ENCODE measurements around the gene TNFAIP1.

TNFAIP1 gene

GRCh38 chr17:28369684-28370034, 34.1 kb downstream of the TNFAIP1 start:
- Histone ChIP-seq H3K4me1 (ENCODE audit: control insufficient read depth, low read depth, low read length) (peaks cover 12% of the 10 kb centered on the region), H3K27me3 (ENCODE audit: control insufficient read depth, insufficient read depth, low read length) (peaks cover 19% of the 10 kb centered on the region), H3K27ac (ENCODE audit: low read length) (no peak overlapping the region)

GRCh38 chr17:28370035-28370743, 34.6 kb downstream of the TNFAIP1 start, which contains the start of gene VTN:
TSS of gene VTN (minus strand) at chr17:28370307. CDS start at chr17:28370203, 104 bp downstream.
- H3K4me1 ChIP-seq (ENCODE audit: control insufficient read depth, low read depth, low read length): peaks cover 12% of the 10 kb centered on the region
- peak within 1 kb of the TSS; percentile 56 for H3K4me3 ChIP-seq (ENCODE audit: low read length)
- no peaks in the 10 kb centered on the region for H3K36me3 ChIP-seq (ENCODE audit: control insufficient read depth, low read depth, low read length)
- no peak within 1 kb of the TSS for H3K27ac ChIP-seq (ENCODE audit: low read length)
- no peaks in the 10 kb centered on the region for H3K9me3 ChIP-seq (ENCODE audit: control insufficient read depth, low read depth, low read length)
- H3K27me3 ChIP-seq (ENCODE audit: control insufficient read depth, insufficient read depth, low read length): peaks cover 19% of the 10 kb centered on the region
- no peak within 1 kb of the TSS for H3K9ac ChIP-seq (ENCODE audit: low read length)

More at GRCh38 chr17:28369684-28370034, 34.1 kb downstream of the TNFAIP1 start:
- Histone ChIP-seq H3K9ac (ENCODE audit: low read length) (no peak overlapping the region), H3K4me3 (ENCODE audit: low read length) (no peak overlapping the region), H3K36me3 (ENCODE audit: control insufficient read depth, low read depth, low read length) (no peaks in the 10 kb centered on the region), H3K9me3 (ENCODE audit: control insufficient read depth, low read depth, low read length) (no peaks in the 10 kb centered on the region)

- peak overlapping the region; percentile 56 for H3K4me3 ChIP-seq (ENCODE audit: low read length)
- H3K9me3 ChIP-seq (ENCODE audit: control insufficient read depth, low read depth, low read length): no peaks in the 10 kb centered on the region
- peaks cover 19% of the 10 kb centered on the region for H3K27me3 ChIP-seq (ENCODE audit: control insufficient read depth, insufficient read depth, low read length)
- no peaks in the 10 kb centered on the region for H3K36me3 ChIP-seq (ENCODE audit: control insufficient read depth, low read depth, low read length)
- H3K4me1 ChIP-seq (ENCODE audit: control insufficient read depth, low read depth, low read length): peaks cover 12% of the 10 kb centered on the region
- H3K27ac ChIP-seq (ENCODE audit: low read length): no peak overlapping the region
- H3K9ac ChIP-seq (ENCODE audit: low read length): no peak overlapping the region
Measured at GRCh38 chr17:28370744-28371103, 35.2 kb downstream of the TNFAIP1 start.

GRCh38 chr17:28371245-28372202, 36.0 kb downstream of the TNFAIP1 start, which contains the start of gene SARM1:
TSS of gene SARM1 (plus strand) at chr17:28371694. CDS start at chr17:28372033, 339 bp downstream.
- no peak within 1 kb of the TSS for H3K27ac ChIP-seq (ENCODE audit: low read length)
- peak within 1 kb of the TSS; percentile 67 for H3K4me3 ChIP-seq (ENCODE audit: low read length)
- H3K9me3 ChIP-seq (ENCODE audit: control insufficient read depth, low read depth, low read length): no peaks in the 10 kb centered on the region
- H3K36me3 ChIP-seq (ENCODE audit: control insufficient read depth, low read depth, low read length): no peaks in the 10 kb centered on the region
- H3K4me1 ChIP-seq (ENCODE audit: control insufficient read depth, low read depth, low read length): peaks cover 12% of the 10 kb centered on the region
- H3K27me3 ChIP-seq (ENCODE audit: control insufficient read depth, insufficient read depth, low read length): peaks cover 19% of the 10 kb centered on the region
- peak within 1 kb of the TSS; percentile 41 for H3K9ac ChIP-seq (ENCODE audit: low read length)

GRCh38 chr17:28372203-28372944, 36.8 kb downstream of the TNFAIP1 start:
- H3K4me3 ChIP-seq (ENCODE audit: low read length): peak overlapping the region; percentile 67
- no peaks in the 10 kb centered on the region for H3K36me3 ChIP-seq (ENCODE audit: control insufficient read depth, low read depth, low read length)
- peaks cover 19% of the 10 kb centered on the region for H3K27me3 ChIP-seq (ENCODE audit: control insufficient read depth, insufficient read depth, low read length)
- peaks cover 12% of the 10 kb centered on the region for H3K4me1 ChIP-seq (ENCODE audit: control insufficient read depth, low read depth, low read length)
- no peaks in the 10 kb centered on the region for H3K9me3 ChIP-seq (ENCODE audit: control insufficient read depth, low read depth, low read length)
- peak overlapping the region; percentile 41 for H3K9ac ChIP-seq (ENCODE audit: low read length)
- H3K27ac ChIP-seq (ENCODE audit: low read length): no peak overlapping the region

- no peak overlapping the region for H3K9ac ChIP-seq (ENCODE audit: low read length)
Measured at GRCh38 chr17:28372945-28373274, 37.3 kb downstream of the TNFAIP1 start.

GRCh38 chr17:28379814-28380801, 44.5 kb downstream of the TNFAIP1 start:
- Histone ChIP-seq H3K36me3 (ENCODE audit: control insufficient read depth, low read depth, low read length) (no peaks in the 10 kb centered on the region), H3K9me3 (ENCODE audit: control insufficient read depth, low read depth, low read length) (no peaks in the 10 kb centered on the region), H3K27me3 (ENCODE audit: control insufficient read depth, insufficient read depth, low read length) (peaks cover 49% of the 10 kb centered on the region), H3K27ac (ENCODE audit: low read length) (no peak overlapping the region), H3K4me3 (ENCODE audit: low read length) (no peak overlapping the region), H3K9ac (ENCODE audit: low read length) (no peak overlapping the region), H3K4me1 (ENCODE audit: control insufficient read depth, low read depth, low read length) (no peaks in the 10 kb centered on the region)

More at GRCh38 chr17:28372945-28373274, 37.3 kb downstream of the TNFAIP1 start:
- H3K27me3 ChIP-seq (ENCODE audit: control insufficient read depth, insufficient read depth, low read length): peaks cover 19% of the 10 kb centered on the region
- H3K4me1 ChIP-seq (ENCODE audit: control insufficient read depth, low read depth, low read length): peaks cover 12% of the 10 kb centered on the region
- no peaks in the 10 kb centered on the region for H3K36me3 ChIP-seq (ENCODE audit: control insufficient read depth, low read depth, low read length)
- no peaks in the 10 kb centered on the region for H3K9me3 ChIP-seq (ENCODE audit: control insufficient read depth, low read depth, low read length)
- no peak overlapping the region for H3K27ac ChIP-seq (ENCODE audit: low read length)
- peak overlapping the region; percentile 67 for H3K4me3 ChIP-seq (ENCODE audit: low read length)

- no peak overlapping the region for H3K27ac ChIP-seq (ENCODE audit: low read length)
- H3K27me3 ChIP-seq (ENCODE audit: control insufficient read depth, insufficient read depth, low read length): peaks cover 61% of the 10 kb centered on the region
- H3K4me1 ChIP-seq (ENCODE audit: control insufficient read depth, low read depth, low read length): no peaks in the 10 kb centered on the region
- no peak overlapping the region for H3K4me3 ChIP-seq (ENCODE audit: low read length)
- no peaks in the 10 kb centered on the region for H3K9me3 ChIP-seq (ENCODE audit: control insufficient read depth, low read depth, low read length)
- H3K9ac ChIP-seq (ENCODE audit: low read length): no peak overlapping the region
- no peaks in the 10 kb centered on the region for H3K36me3 ChIP-seq (ENCODE audit: control insufficient read depth, low read depth, low read length)
Measured at GRCh38 chr17:28381141-28381825, 45.7 kb downstream of the TNFAIP1 start.

GRCh38 chr17:28384281-28385036, 48.9 kb downstream of the TNFAIP1 start:
- Histone ChIP-seq H3K4me1 (ENCODE audit: control insufficient read depth, low read depth, low read length) (no peaks in the 10 kb centered on the region), H3K27me3 (ENCODE audit: control insufficient read depth, insufficient read depth, low read length) (peaks cover 61% of the 10 kb centered on the region), H3K9me3 (ENCODE audit: control insufficient read depth, low read depth, low read length) (no peaks in the 10 kb centered on the region), H3K4me3 (ENCODE audit: low read length) (peak overlapping the region; percentile 80), H3K9ac (ENCODE audit: low read length) (peak overlapping the region; percentile 9), H3K27ac (ENCODE audit: low read length) (no peak overlapping the region), H3K36me3 (ENCODE audit: control insufficient read depth, low read depth, low read length) (peaks cover 3% of the 10 kb centered on the region)
